ENCODE measurements around the gene VPS13D. TPM values are rescaled to one million over a fixed set of nuclear protein-coding genes. Genes with fewer than 3 reads are reported as not detected.

VPS13D gene
- total RNA-seq, 1 experiment from 2014 or later: 31.6 TPM

DNA sequence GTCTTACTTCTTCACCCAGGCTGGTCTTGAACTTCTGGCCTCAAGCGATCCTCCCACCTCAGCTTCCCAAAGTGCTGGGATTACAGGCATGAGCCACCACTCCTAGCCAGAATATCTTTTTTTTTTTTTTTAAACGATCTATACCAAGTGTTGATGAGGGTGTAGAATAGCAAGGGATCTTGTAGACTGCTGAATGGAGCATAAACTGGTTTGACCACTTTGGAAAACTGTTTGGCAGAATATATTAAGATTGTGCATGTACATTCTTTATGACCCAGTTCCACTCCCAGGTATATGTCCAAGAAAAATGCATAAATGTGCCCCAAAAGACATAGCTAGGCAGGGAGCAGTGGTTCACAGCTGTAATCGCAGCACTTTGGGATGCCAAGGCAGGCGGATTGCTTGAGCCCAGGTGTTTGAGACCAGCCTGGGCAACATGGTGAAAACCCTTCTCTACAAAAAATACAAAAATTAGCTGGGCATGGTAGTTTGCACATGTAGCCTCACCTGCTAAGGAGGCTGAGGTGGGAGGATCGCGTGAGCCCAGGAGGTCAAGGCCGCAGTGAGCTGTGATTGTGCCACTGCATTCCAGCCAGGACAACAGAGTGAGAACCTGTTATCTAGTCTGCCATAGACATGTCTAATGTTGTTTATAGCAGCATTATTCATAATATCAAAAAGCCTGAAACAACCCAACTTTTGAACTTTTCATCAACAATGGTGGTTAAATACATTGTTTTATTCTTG lies 184.0 kb downstream of the VPS13D start:
- no peaks in the 10 kb centered on the region for H4K20me1 ChIP-seq (ENCODE audit: insufficient read depth)
- H2AFZ ChIP-seq (ENCODE audit: low read depth, low read length, poor library complexity, severe bottlenecking): no peak overlapping the region
- H3K79me2 ChIP-seq (ENCODE audit: insufficient read depth, low read length): no peaks in the 10 kb centered on the region
- peaks cover 0 to 20% of the 10 kb centered on the region in 2 experiments; a peak in 1 of 4 replicates for H3K36me3 ChIP-seq (ENCODE audit: control insufficient read depth in 1 of 2, insufficient read depth in 2 of 2, low read length in 2 of 2)
- H3K27me3 ChIP-seq (ENCODE audit: insufficient read depth, low read length): no peaks in the 10 kb centered on the region
- H3K27ac ChIP-seq (ENCODE audit: low read depth, low read length): no peak overlapping the region
- ATAC-seq (no peak), DNase-seq (ENCODE audit: low read depth, low spot score) (no peak)
- H3K9me2 ChIP-seq (ENCODE audit: insufficient read depth): no peaks in the 10 kb centered on the region
- intact Hi-C loops (cut with micrococcal nuclease): no loop called here
- ChIA-PET CTCF (no interaction called here), RAD21 (ENCODE audit: low non-redundant PET in 1 of 2, low total read pairs in 2 of 2, uncharacterized antibody in 2 of 2, unreplicated experiment in 2 of 2) (no interaction called here), POLR2A (no interaction called here)
- no TSS peak for BruUV-seq (replicated peaks)
- H3K4me1 ChIP-seq (ENCODE audit: control insufficient read depth in 1 of 2, insufficient read depth in 2 of 2, low read length in 2 of 2): peaks cover 4 to 12% of the 10 kb centered on the region in 2 experiments; a peak in 2 of 4 replicates
- no peak overlapping the region for H3K4me3 ChIP-seq (replicated peaks in 1 of 2; ENCODE audit: low read depth in 1 of 2, low read length in 2 of 2)
- TF ChIP-seq ZNF274 (IDR thresholded peaks at IDR 0.05; ENCODE audit: low read depth, low read length): no peak
- no peak for TF ChIP-seq SIN3A (IDR thresholded peaks at IDR 0.05; ENCODE audit: low read depth)
- no peak for TF ChIP-seq CEBPB (IDR thresholded peaks at IDR 0.05; ENCODE audit: low read depth)
- no peak for TF ChIP-seq FOSL1 (IDR thresholded peaks at IDR 0.05; ENCODE audit: low read depth)
- no peak for TF ChIP-seq ZFX (IDR thresholded peaks at IDR 0.05)
- no peak for TF ChIP-seq ATF3 (IDR thresholded peaks at IDR 0.05)
- no peak for TF ChIP-seq EGR1 (IDR thresholded peaks at IDR 0.05; ENCODE audit: low read depth)
- TF ChIP-seq POLR2AphosphoS5 (IDR thresholded peaks at IDR 0.05; ENCODE audit: low read depth, low read length): no peak
- TF ChIP-seq YY1 (IDR thresholded peaks at IDR 0.05; ENCODE audit: extremely low read depth, insufficient replicate concordance, low read depth, low read length): no peak
- no peak for TF ChIP-seq EZH2 (IDR thresholded peaks at IDR 0.05)
- no peak for TF ChIP-seq JUND (IDR thresholded peaks at IDR 0.05)
- TF ChIP-seq RAD21 (IDR thresholded peaks at IDR 0.05; ENCODE audit: low read depth): no peak
- TF ChIP-seq EZH2phosphoT487 (IDR thresholded peaks at IDR 0.05; ENCODE audit: borderline replicate concordance): no peak
- no peak for TF ChIP-seq POLR2A (IDR thresholded peaks at IDR 0.05; ENCODE audit: borderline replicate concordance, extremely low read depth, insufficient read depth, insufficient read length)
- H3K9ac ChIP-seq (ENCODE audit: low read length): no peak overlapping the region
- no peak overlapping the region for H3K4me2 ChIP-seq (ENCODE audit: low read length)
- H3K9me3 ChIP-seq (ENCODE audit: control insufficient read depth in 1 of 2, insufficient read depth in 1 of 2, low read depth in 1 of 2, low read length in 2 of 2): peaks cover 0 to 7% of the 10 kb centered on the region in 2 experiments; a peak in 1 of 4 replicates

All from HCT116 (cell line).